WTC11 (cell line): ENCODE measurements around the gene RBFA. TPM values are rescaled to one million over a fixed set of nuclear protein-coding genes. Genes with fewer than 3 reads are reported as not detected.
A peak's percentile ranks its signal among the peaks of the same experiment; 100 is the strongest.

ENCODE experiments used
- ATAC-seq: fragments of 200-7000 bp; cut with Tn5 transposase; 2 replicates; pipeline ENCODE4 v1.10.0; 2021; ENCODE audit warnings: mild to moderate bottlenecking, moderate library complexity
- CTCF ChIA-PET: fragments of 300-600 bp; sonication (Branson Sonifier 250); formaldehyde crosslinking; loops from one replicate; lab custom pipeline; 2021; ENCODE audit warnings: antibody characterized with exemption; lab: Charles Lee
- POLR2A ChIA-PET: fragments of 350-600 bp; sonication (Branson Sonifier 250); formaldehyde crosslinking; loops from one replicate; lab custom pipeline; 2021; ENCODE audit warnings: antibody characterized with exemption; lab: Charles Lee
- DNase-seq: peaks from one replicate; pipeline ENCODE4 v3.0.0; 2021; ENCODE audit warnings: low spot score
- H3K27ac Mint-ChIP-seq: 2 replicates; pipeline ENCODE4 v1.8.0; 2021; ENCODE audit warnings: mixed read lengths
- H3K27me3 Mint-ChIP-seq: 2 replicates; pipeline ENCODE4 v1.8.0; 2021; ENCODE audit warnings: low read depth, mild to moderate bottlenecking, moderate library complexity, mixed read lengths
- H3K36me3 Mint-ChIP-seq: 2 replicates; pipeline ENCODE4 v1.8.0; 2021; ENCODE audit warnings: mixed read lengths
- H3K4me1 Mint-ChIP-seq: 2 replicates; pipeline ENCODE4 v1.8.0; 2022; ENCODE audit warnings: mixed read lengths
- H3K4me3 Mint-ChIP-seq: 2 replicates; pipeline ENCODE4 v1.8.0; 2021; ENCODE audit warnings: mild to moderate bottlenecking, moderate library complexity, mixed read lengths
- H3K9me3 Mint-ChIP-seq: 2 replicates; pipeline ENCODE4 v1.8.0; 2021; ENCODE audit warnings: mixed read lengths
- ATF2 ChIP-seq: sonication (generic); formaldehyde crosslinking; IDR thresholded peaks from 2 replicates; pipeline ENCODE4 v1.8.1; 2022; ENCODE audit warnings: low read depth, missing genetic modification reagents, borderline replicate concordance
- CDX4 ChIP-seq: fragments of 250-450 bp; sonication (Bioruptor Pico); IDR thresholded peaks from 2 replicates; pipeline ENCODE4 v1.9.0; 2021; ENCODE audit warnings: moderate library complexity, mild to moderate bottlenecking, inconsistent platforms, borderline replicate concordance
- CREB1 ChIP-seq: sonication (generic); formaldehyde crosslinking; IDR thresholded peaks from 2 replicates; pipeline ENCODE4 v1.8.0; 2023; ENCODE audit warnings: mild to moderate bottlenecking, missing genetic modification reagents
- E2F5 ChIP-seq: sonication (generic); formaldehyde crosslinking; IDR thresholded peaks from 2 replicates; pipeline ENCODE4 v1.8.1; 2022; ENCODE audit warnings: mild to moderate bottlenecking, moderate library complexity, missing genetic modification reagents
- FOXP1 ChIP-seq: sonication (generic); formaldehyde crosslinking; IDR thresholded peaks from 2 replicates; pipeline ENCODE4 v1.8.0; 2022; ENCODE audit warnings: missing genetic modification reagents, mild to moderate bottlenecking, moderate library complexity, borderline replicate concordance
- GTF2I ChIP-seq: fragments of 250-450 bp; sonication (Bioruptor Pico); conservative IDR thresholded peaks from 2 replicates; pipeline ENCODE4 v1.4.0; 2021; ENCODE audit warnings: mild to moderate bottlenecking
- HMGXB4 ChIP-seq: sonication (generic); formaldehyde crosslinking; IDR thresholded peaks from 2 replicates; pipeline ENCODE4 v1.8.1; 2023; ENCODE audit warnings: mild to moderate bottlenecking, moderate library complexity, missing genetic modification reagents
- NFATC4 ChIP-seq: fragments of 250-450 bp; sonication (Bioruptor Pico); IDR thresholded peaks from 2 replicates; pipeline ENCODE4 v1.9.0; 2021; ENCODE audit warnings: mild to moderate bottlenecking
- NR3C1 ChIP-seq: sonication (generic); formaldehyde crosslinking; conservative IDR thresholded peaks from 2 replicates; pipeline ENCODE4 v1.8.1; 2023; ENCODE audit warnings: low read depth, mild to moderate bottlenecking, missing genetic modification reagents
- SMAD3 ChIP-seq: sonication (generic); formaldehyde crosslinking; IDR thresholded peaks from 2 replicates; pipeline ENCODE4 v1.8.0; 2022; ENCODE audit warnings: missing genetic modification reagents, mild to moderate bottlenecking, borderline replicate concordance
- SOX15 ChIP-seq: fragments of 250-450 bp; sonication (Bioruptor Pico); IDR thresholded peaks from 2 replicates; pipeline ENCODE4 v1.9.0; 2021; ENCODE audit warnings: mild to moderate bottlenecking
- SP1 ChIP-seq: sonication (generic); formaldehyde crosslinking; conservative IDR thresholded peaks from 2 replicates; pipeline ENCODE4 v1.8.1; 2022; ENCODE audit warnings: missing genetic modification reagents
- TEAD4 ChIP-seq: sonication (generic); formaldehyde crosslinking; IDR thresholded peaks from 2 replicates; pipeline ENCODE4 v1.8.0; 2022; ENCODE audit warnings: mild to moderate bottlenecking, missing genetic modification reagents
- TP53 ChIP-seq: sonication (generic); formaldehyde crosslinking; IDR thresholded peaks from 2 replicates; pipeline ENCODE4 v1.8.1; 2023; ENCODE audit warnings: mild to moderate bottlenecking, missing genetic modification reagents
- USF1 ChIP-seq: sonication (generic); formaldehyde crosslinking; IDR thresholded peaks from 2 replicates; pipeline ENCODE4 v1.8.0; 2022; ENCODE audit warnings: mild to moderate bottlenecking, missing genetic modification reagents
- ZBTB43 ChIP-seq: sonication (generic); formaldehyde crosslinking; IDR thresholded peaks from 2 replicates; pipeline ENCODE4 v1.8.1; 2023; ENCODE audit warnings: mild to moderate bottlenecking, missing genetic modification reagents
- ZNF396 ChIP-seq: fragments of 250-450 bp; sonication (Bioruptor Pico); IDR thresholded peaks from 2 replicates; pipeline ENCODE4 v1.8.0; 2021; ENCODE audit warnings: mild to moderate bottlenecking, moderate library complexity, borderline replicate concordance
- ZNF416 ChIP-seq: fragments of 250-450 bp; sonication (Bioruptor Pico); IDR thresholded peaks from 2 replicates; pipeline ENCODE4 v1.9.0; 2021; ENCODE audit warnings: mild to moderate bottlenecking, inconsistent platforms
- ZNF423 ChIP-seq: fragments of 250-450 bp; sonication (Bioruptor Pico); IDR thresholded peaks from 2 replicates; pipeline ENCODE4 v2.1.2; 2022; ENCODE audit warnings: mild to moderate bottlenecking, moderate library complexity
- ZNF425 ChIP-seq: fragments of 250-450 bp; sonication (Bioruptor Pico); conservative IDR thresholded peaks from 2 replicates; pipeline ENCODE4 v1.9.0; 2021; ENCODE audit warnings: mild to moderate bottlenecking
- total RNA-seq: library from RNA; stranded (reverse); gene quantifications from 3 replicates; pipeline ENCODE4 v1.2.3, GENCODE V29; 2021

Gene RBFA
- total RNA-seq, 1 experiment from 2014 or later: 37.1 TPM

GRCh38 chr18:80029690-80030089, 4.5 kb upstream of the RBFA start:
- peaks cover 10% of the 10 kb centered on the region for H3K36me3 Mint-ChIP-seq
- ATAC-seq (no peak), DNase-seq (no peak)
- H3K4me1 Mint-ChIP-seq: peaks cover 10% of the 10 kb centered on the region
- peaks cover 28% of the 10 kb centered on the region for H3K9me3 Mint-ChIP-seq
- no peak for TF ChIP-seq HMGXB4 (CRISPR knock-in tag)
- TF ChIP-seq TEAD4 (CRISPR knock-in tag): no peak
- no peak for TF ChIP-seq GTF2I (CRISPR knock-in tag)
- TF ChIP-seq FOXP1 (CRISPR knock-in tag): no peak
- no peak for TF ChIP-seq ZNF425
- TF ChIP-seq CDX4 (CRISPR knock-in tag): no peak
- TF ChIP-seq NFATC4 (CRISPR knock-in tag): no peak
- no peak for TF ChIP-seq SP1 (CRISPR knock-in tag)
- no peak for TF ChIP-seq ZBTB43 (CRISPR knock-in tag)
- TF ChIP-seq ATF2 (CRISPR knock-in tag): no peak
- no peak for TF ChIP-seq ZNF416 (CRISPR knock-in tag)
- TF ChIP-seq ZNF396 (CRISPR knock-in tag): no peak
- TF ChIP-seq TP53: no peak
- no peak for TF ChIP-seq NR3C1
- no peak for TF ChIP-seq SOX15 (CRISPR knock-in tag)
- ChIA-PET CTCF (no interaction called here), POLR2A (no interaction called here)
- H3K4me3 Mint-ChIP-seq: no peak overlapping the region
- H3K27ac Mint-ChIP-seq: no peak overlapping the region
- H3K27me3 Mint-ChIP-seq: peaks cover 6% of the 10 kb centered on the region

GRCh38 chr18:80033181-80034067, 810 bp upstream of the RBFA start:
- TF ChIP-seq SMAD3 (CRISPR knock-in tag) (0 out of 2 replicates have a peak, but pooled peaks have one; percentile 11), ZNF423 (no peak), USF1 (0 out of 2 replicates have a peak, but pooled peaks have one; percentile 19), CREB1 (0 out of 2 replicates have a peak, but pooled peaks have one; percentile 20), E2F5 (CRISPR knock-in tag) (0 out of 2 replicates have a peak, but pooled peaks have one; percentile 42)
- CTCF ChIA-PET: interaction anchor here (0.6 to 2.2 kb wide), 17 partner anchors 9 to 234 kb away, joined by 3 to 8 read pairs (median 4); partner anchors contain the start of gene ADNP2
- DNase-seq: peak; percentile 71
- POLR2A ChIA-PET: interaction anchor here (0.6 to 1.4 kb wide), 7 partner anchors 13 to 1098 kb away, joined by 3 to 6 read pairs (median 4); no protein-coding TSS in a partner anchor
- peak; percentile 80 for ATAC-seq
- H3K4me1 Mint-ChIP-seq: peaks cover 25% of the 10 kb centered on the region
- H3K36me3 Mint-ChIP-seq: peaks cover 8% of the 10 kb centered on the region
- peak overlapping the region; percentile 84 for H3K4me3 Mint-ChIP-seq
- H3K27ac Mint-ChIP-seq: peak overlapping the region; percentile 83
- H3K27me3 Mint-ChIP-seq: peaks cover 6% of the 10 kb centered on the region
- H3K9me3 Mint-ChIP-seq: no peaks in the 10 kb centered on the region
